ENCODE measurements around the gene CGREF1.
"Not testable (repeated sequence)": the region's sequence is repeated elsewhere in the genome, so short reads cannot be mapped to it uniquely, and the experiment has no call there.

CGREF1 gene

GRCh38 chr2:27137322-27137935 is 18.5 kb upstream of the CGREF1 start:
- DNase-seq = no peak

DNA sequence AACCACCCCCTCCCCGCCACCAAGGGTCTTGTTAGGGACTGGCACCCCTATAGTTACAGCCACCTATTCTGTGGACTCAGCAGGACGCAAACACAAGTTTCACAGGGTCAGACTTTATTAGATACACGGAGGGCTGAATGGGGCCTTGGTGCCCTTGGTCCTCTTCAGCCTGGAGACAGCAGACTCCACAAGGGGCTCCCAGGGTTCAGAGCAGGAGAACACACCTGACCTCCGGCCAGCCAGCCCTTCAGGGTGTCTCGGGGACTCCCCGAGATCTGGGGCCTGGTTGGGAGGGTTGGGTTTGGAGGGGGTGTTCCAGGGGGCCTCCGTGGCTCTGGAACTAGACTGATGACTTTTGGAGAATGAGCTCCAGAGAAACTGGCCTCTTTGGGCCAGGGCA is 17.8 kb upstream of the CGREF1 start:
- no peak for DNase-seq

- no peak for DNase-seq
These were observed 16.6 kb upstream of the CGREF1 start for GRCh38 chr2:27135478-27135955.

- no peak for DNase-seq
These were observed 16.0 kb upstream of the CGREF1 start for GRCh38 chr2:27134781-27135477.

DNA sequence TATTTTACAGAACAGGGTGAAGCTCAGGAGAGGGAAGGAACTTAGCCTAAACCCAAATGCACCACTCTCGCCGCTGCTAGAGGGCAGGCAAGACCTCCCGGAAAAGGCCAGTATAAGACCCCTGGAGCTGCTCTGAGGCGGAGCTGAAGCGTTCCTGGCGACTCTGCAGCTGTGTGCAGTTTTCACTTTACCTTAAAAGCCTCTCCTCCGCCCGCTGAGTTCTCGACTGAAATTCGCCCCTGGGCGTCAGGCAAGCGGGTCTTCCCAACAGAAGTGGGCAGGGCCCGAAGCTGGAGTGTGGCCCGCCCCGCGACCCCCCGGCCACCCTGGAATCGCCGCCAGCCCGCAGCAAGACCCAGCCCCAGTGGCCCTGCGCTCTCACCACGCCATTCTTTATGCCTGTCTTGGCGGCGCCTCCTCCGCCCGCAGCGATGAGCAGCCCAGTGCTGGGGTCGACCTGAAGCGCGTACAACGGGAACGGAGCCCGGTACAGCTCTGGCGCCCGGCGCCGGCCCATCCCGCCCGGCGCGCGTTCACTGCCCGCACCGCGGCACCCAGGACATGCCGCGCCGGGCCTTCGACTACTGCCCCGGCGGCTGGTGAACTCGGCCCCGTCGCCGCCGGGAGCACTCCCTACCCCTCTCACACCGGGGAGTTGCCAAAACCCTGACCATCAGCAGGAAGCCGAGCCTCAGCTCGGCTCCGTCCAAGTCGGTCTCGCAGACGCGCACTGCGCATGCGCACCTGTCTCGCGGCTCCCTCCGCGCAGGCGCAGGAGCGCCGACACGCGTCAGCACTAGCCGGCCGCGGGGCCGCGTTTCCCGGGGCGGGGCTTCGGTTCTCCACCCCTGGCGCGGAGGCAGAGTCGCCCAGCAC is 15.2 kb upstream of the CGREF1 start, which contains the start of gene PREB:
Gene PREB (minus strand): TSS at position 732 of the 876 bp plus-strand sequence. CDS start 215 bp downstream, at position 517.
- peak; percentile 98 for DNase-seq

GRCh38 chr2:27133195-27133875 is 14.4 kb upstream of the CGREF1 start:
- DNase-seq = no peak

DNA sequence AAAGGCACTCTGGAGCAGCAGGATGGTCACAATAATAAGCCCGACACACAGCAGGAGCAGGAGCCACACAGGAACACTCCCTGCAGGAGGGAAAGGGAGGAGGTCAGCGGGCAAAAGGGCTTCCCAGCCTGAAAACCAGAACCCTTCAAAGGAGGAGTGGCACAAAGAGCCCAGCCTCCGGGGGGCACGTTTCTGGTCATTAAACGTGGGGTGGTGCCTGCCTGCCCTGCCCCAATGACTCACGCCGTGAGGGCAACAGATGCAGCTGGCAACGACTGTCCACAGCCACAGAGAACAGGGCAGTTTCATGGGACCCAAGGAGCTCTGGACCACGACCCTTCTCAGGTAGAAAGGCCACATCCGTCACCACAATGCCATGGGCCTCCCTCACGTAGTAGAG is 12.5 kb upstream of the CGREF1 start:
- DNase-seq = no peak

GRCh38 chr2:27130396-27130795 is 11.5 kb upstream of the CGREF1 start:
- DNase-seq = no peak

DNA sequence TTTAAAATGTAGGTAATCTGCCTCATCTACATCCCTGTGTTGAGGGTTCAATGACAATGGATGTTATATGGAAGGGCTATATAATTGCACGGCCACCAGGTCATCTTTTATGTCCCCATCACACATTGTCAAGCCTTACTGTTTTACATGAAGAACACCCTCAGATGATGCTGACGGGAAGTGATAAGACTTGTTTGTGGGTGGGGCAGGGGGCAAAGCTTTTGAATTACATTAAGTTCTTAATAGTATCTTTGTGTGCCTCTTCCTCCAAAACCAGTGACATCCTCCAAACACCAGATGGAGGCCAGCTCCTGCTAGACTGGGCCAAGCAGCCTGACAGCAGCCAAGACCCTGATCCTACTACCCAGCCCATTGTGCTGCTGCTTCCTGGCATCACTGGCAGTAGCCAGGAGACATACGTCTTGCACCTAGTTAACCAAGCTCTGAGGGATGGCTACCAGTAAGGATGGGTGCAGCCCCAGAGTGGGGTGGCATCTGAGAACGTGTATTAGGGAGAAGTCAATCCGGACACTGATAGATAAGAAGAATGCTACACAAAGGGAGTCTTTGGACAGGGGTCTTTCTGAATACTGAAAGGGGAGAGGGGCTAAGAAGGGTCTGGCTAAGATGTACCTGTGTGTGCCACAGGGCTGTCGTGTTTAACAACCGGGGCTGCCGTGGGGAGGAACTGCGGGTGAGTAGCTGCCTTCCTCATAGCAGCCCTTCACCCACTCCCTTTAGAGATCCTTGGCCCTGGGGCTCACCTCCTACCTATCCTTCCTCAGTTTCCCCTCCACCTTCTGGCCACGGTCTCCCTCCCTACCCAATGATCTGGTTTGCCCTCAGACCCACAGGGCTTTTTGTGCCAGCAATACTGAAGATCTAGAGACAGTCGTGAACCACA is 10.0 kb upstream of the CGREF1 start:
- no peak for DNase-seq

- no peak for DNase-seq
These were observed 9.1 kb upstream of the CGREF1 start for GRCh38 chr2:27127883-27128667.

DNA sequence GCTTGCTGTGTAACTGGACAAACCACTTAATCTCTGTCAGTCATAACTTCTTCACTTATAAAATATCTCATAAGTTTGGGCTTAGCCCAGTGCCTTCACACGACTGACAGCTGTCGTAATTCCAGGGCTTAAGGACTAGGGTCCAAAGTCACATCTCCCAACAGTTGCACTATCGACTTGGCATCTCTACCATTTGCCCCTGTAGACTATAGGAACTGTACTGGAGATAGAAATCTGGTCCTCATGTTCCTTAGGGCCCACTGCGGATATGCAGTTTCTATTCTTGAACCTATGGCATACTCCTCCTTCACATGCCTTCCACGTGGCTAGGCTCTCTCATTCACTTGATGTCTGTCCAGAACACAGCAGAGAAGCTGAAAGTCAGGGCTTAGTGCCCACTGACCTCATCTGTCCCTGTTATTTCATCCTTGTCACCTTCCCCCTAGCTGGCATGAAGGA is 7.4 kb upstream of the CGREF1 start:
- no peak for DNase-seq

DNA sequence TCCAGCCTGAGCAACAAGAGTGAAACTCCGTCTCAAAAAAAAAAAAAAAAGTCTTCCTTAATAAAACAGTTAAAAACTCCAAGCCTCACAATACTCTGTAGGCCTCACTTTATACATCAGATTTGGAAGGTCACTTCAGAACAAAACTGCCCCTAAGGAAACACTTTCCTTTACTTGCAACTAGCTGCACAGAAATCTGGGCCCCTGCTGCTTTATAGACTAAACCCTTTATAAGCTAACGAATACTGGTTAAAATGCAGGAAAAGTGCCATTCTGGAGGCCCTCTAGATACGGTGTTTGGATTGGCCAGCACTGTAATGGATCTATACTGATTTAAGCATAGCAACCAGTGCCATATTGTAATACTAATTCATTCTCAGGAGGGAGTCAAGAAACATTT is 6.2 kb upstream of the CGREF1 start:
- no peak for DNase-seq

DNA sequence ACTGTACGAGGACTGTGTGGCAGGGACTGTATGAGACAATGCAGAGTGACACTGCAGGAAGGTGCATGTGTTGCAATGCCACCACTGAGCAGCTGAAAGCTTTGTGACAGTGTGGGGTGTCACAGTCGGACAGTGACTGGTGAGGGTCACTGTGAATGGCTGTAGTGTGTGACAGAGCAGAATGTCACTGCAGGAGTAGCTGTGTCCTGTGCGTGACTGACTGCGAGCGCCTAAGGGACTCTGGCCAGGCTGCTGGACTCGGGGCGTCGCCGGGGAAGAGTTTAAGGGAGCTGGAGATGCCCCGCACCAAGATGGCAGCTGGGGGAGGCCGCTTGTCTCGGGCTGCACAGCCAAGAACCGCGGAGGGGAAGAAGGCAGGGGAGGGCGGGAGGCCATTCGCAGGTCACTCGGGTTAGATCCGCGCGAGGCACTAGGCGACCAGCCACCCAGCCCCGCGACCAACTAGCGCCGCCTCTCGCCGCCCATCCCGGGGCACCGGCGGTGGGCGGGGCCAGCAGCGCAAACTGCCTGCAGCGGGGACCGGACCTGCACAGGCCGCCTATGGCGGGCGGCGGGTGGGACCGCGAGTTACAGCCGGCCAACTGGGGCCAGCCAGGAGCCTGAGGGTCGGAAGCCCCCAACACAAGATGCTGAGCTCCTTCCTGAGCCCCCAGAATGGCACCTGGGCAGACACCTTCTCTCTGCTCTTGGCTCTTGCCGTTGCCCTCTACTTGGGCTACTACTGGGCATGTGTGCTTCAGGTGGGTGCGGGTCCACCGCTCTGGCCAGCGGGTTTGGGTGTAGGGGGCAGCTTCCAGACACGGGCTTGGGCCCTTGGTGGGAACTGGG is 4.6 kb upstream of the CGREF1 start, which contains the start of gene ABHD1:
Gene ABHD1 (plus strand): TSS at position 514 of the 849 bp plus-strand sequence. CDS start 134 bp downstream, at position 648.
- peak; percentile 56 to 59 for DNase-seq

DNA sequence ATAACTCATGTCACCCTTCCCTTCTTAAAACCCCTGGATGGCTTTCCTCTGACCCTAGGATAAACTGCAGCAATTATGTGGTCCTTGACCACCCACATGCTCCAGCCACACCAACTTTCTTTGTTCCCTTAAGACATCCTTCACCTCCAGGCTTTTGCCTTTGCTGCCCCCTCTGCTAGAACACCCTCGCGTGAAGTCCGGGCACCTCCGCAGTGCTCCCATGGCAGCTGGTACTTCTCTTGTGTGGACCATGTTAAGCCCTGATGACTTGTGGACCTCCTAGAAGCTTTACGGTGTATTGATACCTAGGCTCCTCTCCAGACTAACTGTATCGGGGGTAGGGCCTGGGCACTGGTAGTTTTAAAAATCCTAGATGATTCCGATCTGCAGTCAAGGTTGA is 3.9 kb upstream of the CGREF1 start:
- no peak for DNase-seq

- DNase-seq = no peak
These were observed 3.0 kb upstream of the CGREF1 start for GRCh38 chr2:27121906-27122305.

GRCh38 chr2:27119330-27119670 is 372 bp upstream of the CGREF1 start:
- not testable (repeated sequence) for DNase-seq

DNA sequence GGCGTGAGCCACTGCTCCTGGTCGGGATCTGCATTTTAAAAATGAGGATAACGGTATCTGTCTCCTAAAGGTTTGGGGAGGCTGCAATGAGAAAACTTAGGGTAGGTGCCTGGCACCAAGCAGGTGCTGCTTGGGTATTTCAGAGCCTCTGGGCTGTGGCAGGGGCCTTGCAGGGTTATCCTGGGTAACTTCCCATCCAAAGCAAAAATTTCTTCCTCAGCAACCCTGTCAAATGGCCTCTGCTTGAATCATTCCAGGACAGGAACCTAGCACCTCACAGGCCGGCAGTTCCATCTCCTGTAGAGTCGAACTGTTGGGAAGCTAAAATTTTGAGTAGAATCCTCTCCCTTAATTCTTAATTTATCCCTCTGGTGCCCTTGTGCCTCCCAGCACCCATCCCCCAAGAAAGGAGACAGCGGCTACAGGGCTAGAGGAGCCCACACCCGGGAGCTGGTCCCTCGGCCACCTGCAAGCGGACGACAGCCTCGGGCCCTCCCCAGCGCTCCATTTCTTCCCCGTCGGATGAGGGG is 868 bp downstream of the CGREF1 start:
- no peak for DNase-seq

DNA sequence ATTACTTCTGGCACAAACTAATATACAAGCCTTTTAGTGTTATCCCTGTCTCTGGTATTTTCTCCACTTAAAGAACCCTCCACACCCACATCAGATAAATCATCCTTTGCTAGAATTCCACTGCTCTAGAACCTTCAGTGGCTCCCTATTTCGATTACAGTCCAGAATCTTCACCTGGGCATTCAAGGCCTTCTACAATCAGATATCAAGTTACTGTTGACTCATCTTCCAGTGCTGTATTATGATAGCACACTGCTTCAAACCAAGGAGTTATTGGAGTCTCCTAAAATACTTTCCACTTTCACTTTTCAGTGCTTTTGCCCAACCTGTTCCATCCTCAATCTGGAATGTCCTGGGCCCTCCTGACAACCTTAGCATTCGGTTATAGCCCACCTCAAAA is 3.4 kb downstream of the CGREF1 start:
- no peak for DNase-seq

DNA sequence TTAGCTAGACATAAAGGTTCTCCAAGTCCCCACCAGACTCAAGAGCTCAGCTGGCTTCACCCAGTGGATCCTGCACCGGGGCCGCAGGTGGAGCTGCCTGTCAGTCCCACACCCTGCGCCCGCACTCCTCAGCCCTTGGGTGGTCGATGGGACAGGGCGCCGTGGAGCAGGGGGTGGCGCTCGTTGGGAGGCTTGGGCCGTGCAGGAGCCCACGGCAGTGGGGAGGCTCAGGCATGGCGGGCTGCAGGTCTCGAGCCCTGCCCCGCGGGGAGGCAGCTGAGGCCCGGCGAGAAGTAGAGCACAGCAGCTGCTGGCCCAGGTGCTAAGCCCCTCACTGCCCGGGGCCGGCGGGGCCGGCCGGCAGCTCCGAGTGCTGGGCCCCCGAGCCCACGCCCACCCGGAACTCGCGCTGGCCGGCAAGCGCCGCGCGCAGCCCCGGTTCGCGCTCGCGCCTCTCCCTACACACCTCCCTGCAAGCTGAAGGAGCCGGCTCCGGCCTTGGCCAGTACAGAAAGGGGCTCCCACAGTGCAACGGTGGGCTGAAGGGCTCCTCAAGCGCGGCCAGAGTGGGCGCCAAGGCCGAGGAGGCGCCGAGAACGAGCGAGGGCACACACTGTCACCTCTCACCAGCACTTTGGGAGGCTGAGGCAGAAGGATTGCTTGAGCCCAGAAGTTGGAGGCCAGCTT is 7.4 kb downstream of the CGREF1 start:
- not testable (repeated sequence) for DNase-seq

Data from activated CD4-positive, alpha-beta T cell treated with anti-CD3 and anti-CD28 coated beads for 4 hours (primary cell).